Inflammatory macrophage treated with lipopolysaccharide for 1 hour (primary cell): Measurements from ENCODE around the gene SSBP4.
"Not testable (repeated sequence)": the region's sequence is repeated elsewhere in the genome, so short reads cannot be mapped to it uniquely, and the experiment has no call there.

Experiments used
- DNase-seq, 2 donors: peaks; one replicate each; pipeline ENCODE4 v3.0.0-alpha.2; 2020 to 2022

Gene SSBP4

GRCh38 chr19:18396471-18397241, 22.5 kb upstream of the SSBP4 start:
- DNase-seq: no peak

- peak; percentile 70 to 78 for DNase-seq
These were observed 21.7 kb upstream of the SSBP4 start, which contains the start of gene LRRC25 for GRCh38 chr19:18397242-18398202. TSS of gene LRRC25 (minus strand) at chr19:18397622. CDS start at chr19:18396963, 659 bp downstream.

GRCh38 chr19:18399008-18399407, 20.2 kb upstream of the SSBP4 start:
- DNase-seq: peak; percentile 59 to 66

- peak; percentile 90 to 95 for DNase-seq
These were observed 17.6 kb upstream of the SSBP4 start for GRCh38 chr19:18401580-18402112.

- DNase-seq: not testable (repeated sequence)
These were observed 16.5 kb upstream of the SSBP4 start for GRCh38 chr19:18402455-18403248.

GRCh38 chr19:18405754-18406153, 13.4 kb upstream of the SSBP4 start:
- not testable (repeated sequence) for DNase-seq

GRCh38 chr19:18406749-18407148, 12.4 kb upstream of the SSBP4 start:
- DNase-seq: no peak

- peak in 1 of 2 donors; percentile 70 for DNase-seq
These were observed 11.1 kb upstream of the SSBP4 start for GRCh38 chr19:18408053-18408476.

GRCh38 chr19:18412610-18413239, 6.5 kb upstream of the SSBP4 start:
- DNase-seq: no peak

GRCh38 chr19:18414504-18415177, 4.6 kb upstream of the SSBP4 start:
- DNase-seq: no peak

GRCh38 chr19:18415178-18415867, 3.9 kb upstream of the SSBP4 start:
- peak; percentile 69 to 83 for DNase-seq

- peak; percentile 50 to 60 for DNase-seq
These were observed 2.4 kb upstream of the SSBP4 start for GRCh38 chr19:18416778-18417249.

GRCh38 chr19:18417250-18418028, 1.8 kb upstream of the SSBP4 start:
- DNase-seq: peak in 1 of 2 donors; percentile 29

GRCh38 chr19:18418029-18418482, 1.1 kb upstream of the SSBP4 start:
- DNase-seq: peak; percentile 23 to 24

GRCh38 chr19:18418483-18419194, 559 bp upstream of the SSBP4 start:
- DNase-seq: peak; percentile 30 to 34

- no peak for DNase-seq
These were observed 682 bp downstream of the SSBP4 start for GRCh38 chr19:18419699-18420460.

- DNase-seq: no peak
These were observed 1.7 kb downstream of the SSBP4 start for GRCh38 chr19:18420930-18421329.

- DNase-seq: no peak
These were observed 2.3 kb downstream of the SSBP4 start for GRCh38 chr19:18421371-18421959.
